Measurements from ENCODE around the gene SMIM36.
"Not testable (repeated sequence)": the region's sequence is repeated elsewhere in the genome, so short reads cannot be mapped to it uniquely, and the experiment has no call there.

The SMIM36 gene

GRCh38 chr17:55500103-55500502 lies 11.1 kb downstream of the SMIM36 start:
- no peak for DNase-seq

GRCh38 chr17:55496094-55496881 lies 15.0 kb downstream of the SMIM36 start:
- peak; percentile 85 for DNase-seq

- DNase-seq: no peak
Measured at GRCh38 chr17:55495239-55495638, 16.0 kb downstream of the SMIM36 start.

GRCh38 chr17:55492781-55493341 lies 18.4 kb downstream of the SMIM36 start:
- no peak for DNase-seq

GRCh38 chr17:55490376-55490775 lies 20.9 kb downstream of the SMIM36 start:
- no peak for DNase-seq

GRCh38 chr17:55487695-55488432 lies 23.4 kb downstream of the SMIM36 start:
- DNase-seq: no peak

- no peak for DNase-seq
Measured at GRCh38 chr17:55484575-55484974, 26.7 kb downstream of the SMIM36 start.

- DNase-seq: no peak
Measured at GRCh38 chr17:55482591-55483389, 28.5 kb downstream of the SMIM36 start.

- peak; percentile 82 for DNase-seq
Measured at GRCh38 chr17:55480631-55481315, 30.5 kb downstream of the SMIM36 start.

- DNase-seq: no peak
Measured at GRCh38 chr17:55479903-55480302, 31.3 kb downstream of the SMIM36 start.

- no peak for DNase-seq
Measured at GRCh38 chr17:55478971-55479370, 32.3 kb downstream of the SMIM36 start.

GRCh38 chr17:55466671-55467070 lies 44.6 kb downstream of the SMIM36 start:
- no peak for DNase-seq

- not testable (repeated sequence) for DNase-seq
Measured at GRCh38 chr17:55465771-55466170, 45.5 kb downstream of the SMIM36 start.

- DNase-seq: no peak
Measured at GRCh38 chr17:55463600-55463999, 47.7 kb downstream of the SMIM36 start.

- DNase-seq: no peak
Measured at GRCh38 chr17:55462711-55463110, 48.5 kb downstream of the SMIM36 start.

- no peak for DNase-seq
Measured at GRCh38 chr17:55462234-55462633, 49.0 kb downstream of the SMIM36 start.

- no peak for DNase-seq
Measured at GRCh38 chr17:55458978-55459377, 52.3 kb downstream of the SMIM36 start.

GRCh38 chr17:55458287-55458900 lies 52.9 kb downstream of the SMIM36 start:
- DNase-seq: no peak

GRCh38 chr17:55456307-55457240 lies 54.7 kb downstream of the SMIM36 start:
- no peak for DNase-seq

GRCh38 chr17:55454906-55455474 lies 56.3 kb downstream of the SMIM36 start:
- no peak for DNase-seq

All from hematopoietic multipotent progenitor cell treated with erythropoietin and hydrocortisone succinate and interleukin-3 and kit ligand, for 4 days (in vitro differentiated cells).